Measurements from ENCODE around the gene PAOX.

PAOX gene

GRCh38 chr10:133379152-133379800 lies at the start of gene PAOX:
Gene PAOX, plus strand, starts transcription at chr10:133379262. Its CDS starts 55 bp downstream, at chr10:133379317.
- DNase-seq, result peak; percentile 77 to 82

GRCh38 chr10:133329491-133330202 lies 49.4 kb upstream of the PAOX start:
- DNase-seq, result peak; percentile 91 to 93

DNA sequence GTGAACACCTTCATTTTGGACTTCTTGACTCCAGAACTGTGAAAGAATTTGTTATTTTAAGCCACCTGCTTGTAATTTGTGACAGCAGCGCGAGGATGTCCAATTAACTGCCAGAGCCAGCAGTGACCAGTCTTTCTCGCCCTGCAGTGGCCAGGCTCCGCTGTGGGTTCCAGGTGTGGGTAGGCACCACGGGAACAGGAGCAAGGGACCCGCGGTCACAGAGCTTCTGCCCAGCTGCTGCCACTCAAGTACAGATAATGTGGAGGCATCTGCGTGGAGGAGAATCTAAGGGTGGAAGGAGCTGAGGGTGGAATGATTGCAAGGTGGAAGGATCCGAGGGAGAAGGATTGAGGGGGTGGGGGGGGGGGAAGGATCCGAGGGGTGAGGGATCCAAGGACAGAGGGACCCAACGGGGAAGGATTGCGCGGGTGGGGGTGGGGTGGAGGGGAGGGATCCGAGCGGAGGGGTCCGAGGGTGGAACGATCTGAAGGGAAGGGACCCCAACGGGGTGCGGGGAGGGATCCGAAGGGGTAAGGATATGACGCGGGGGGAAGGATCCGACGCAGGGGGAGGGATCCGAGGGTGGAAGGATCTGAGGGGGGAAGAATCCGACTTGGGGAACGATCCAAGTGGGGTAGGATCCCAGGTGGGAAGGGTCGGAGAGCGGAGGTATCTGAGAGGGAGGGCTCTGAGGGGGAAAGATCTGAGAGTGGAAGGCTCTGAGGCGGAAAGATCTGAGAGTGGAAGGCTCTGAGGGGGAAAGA lies 45.9 kb upstream of the PAOX start:
- no peak for DNase-seq

DNA sequence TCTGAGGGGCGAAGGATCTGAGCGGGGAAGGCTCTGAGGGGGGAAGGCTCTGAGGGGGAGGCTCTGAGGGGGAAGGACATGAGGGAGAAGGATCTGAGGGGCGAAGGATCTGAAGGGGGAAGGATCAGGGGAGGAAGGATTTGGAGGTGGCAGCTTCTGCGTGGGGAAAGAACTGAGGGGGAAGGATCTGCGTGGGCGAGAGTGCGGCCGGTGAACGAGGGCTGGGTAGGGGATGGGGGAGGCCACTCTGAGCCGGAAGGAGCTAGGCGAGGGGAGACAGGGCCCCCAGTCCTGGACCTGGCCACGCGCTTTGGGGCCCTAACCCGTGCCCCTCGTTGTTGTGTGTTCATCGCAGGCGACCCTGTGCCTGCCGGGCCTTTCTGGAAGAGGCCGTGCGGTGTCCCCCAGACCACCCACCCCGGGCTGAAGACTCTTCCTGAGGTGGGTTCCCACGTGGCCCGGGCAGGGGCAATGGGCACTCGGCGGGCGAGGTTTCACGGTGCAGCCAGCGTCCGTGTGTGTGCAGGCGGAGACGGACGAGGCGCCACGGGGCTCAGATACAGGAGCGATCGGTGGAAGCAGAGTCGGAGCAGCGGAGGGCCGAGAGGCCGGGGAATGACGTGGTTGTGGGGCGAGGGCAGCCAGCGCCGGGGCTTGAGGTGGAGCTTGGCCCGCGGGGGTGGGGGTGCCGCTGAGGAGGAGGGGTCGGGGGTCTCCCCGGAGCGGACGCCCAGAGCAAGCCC lies 44.4 kb upstream of the PAOX start:
- no peak for DNase-seq

- peak; percentile 79 to 80 for DNase-seq
Measured at GRCh38 chr10:133335246-133336117, 43.6 kb upstream of the PAOX start.

DNA sequence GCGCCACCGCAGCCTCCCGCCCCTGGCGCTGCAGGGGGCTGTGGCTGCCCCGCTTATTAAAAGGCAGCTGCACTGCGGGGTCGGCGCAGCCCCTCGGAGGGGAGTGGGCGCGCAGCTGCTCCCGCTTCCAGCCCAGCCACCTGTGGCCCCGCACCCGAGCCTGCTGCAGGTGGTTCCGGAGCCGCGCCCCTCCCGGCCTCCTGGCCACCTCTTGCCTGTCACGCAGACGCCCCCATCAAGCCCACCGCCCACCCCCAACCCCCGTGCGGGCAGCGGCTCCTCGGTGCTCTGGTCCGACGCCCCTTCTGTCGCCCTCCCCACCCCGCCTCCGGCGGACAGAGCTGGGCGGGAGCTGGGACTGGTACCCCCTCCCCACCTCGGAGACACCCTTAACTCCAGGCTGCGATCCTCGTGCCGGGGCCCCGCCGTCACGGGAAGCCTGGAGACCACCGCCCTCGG lies 42.9 kb upstream of the PAOX start:
- DNase-seq, result no peak

GRCh38 chr10:133336577-133337369 lies 42.3 kb upstream of the PAOX start, which contains the start of gene CALY:
Gene CALY, minus strand, starts transcription at chr10:133336896. Its CDS starts 7,907 bp downstream, at chr10:133328989.
- peak; percentile 63 to 72 for DNase-seq

DNA sequence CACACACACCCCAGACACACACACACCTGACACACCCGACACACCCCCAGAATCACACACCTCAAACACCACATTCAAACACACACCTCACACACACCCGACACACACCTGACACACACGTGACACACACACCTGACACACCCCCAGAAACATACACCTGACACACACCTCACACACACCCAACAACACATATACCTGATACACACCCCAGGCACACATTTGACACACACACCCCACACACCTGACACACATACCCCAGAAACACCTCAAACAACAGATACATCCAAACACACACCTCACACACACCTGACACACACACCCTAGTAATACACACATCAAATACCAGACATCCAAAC lies 41.7 kb upstream of the PAOX start:
- DNase-seq, result no peak

DNA sequence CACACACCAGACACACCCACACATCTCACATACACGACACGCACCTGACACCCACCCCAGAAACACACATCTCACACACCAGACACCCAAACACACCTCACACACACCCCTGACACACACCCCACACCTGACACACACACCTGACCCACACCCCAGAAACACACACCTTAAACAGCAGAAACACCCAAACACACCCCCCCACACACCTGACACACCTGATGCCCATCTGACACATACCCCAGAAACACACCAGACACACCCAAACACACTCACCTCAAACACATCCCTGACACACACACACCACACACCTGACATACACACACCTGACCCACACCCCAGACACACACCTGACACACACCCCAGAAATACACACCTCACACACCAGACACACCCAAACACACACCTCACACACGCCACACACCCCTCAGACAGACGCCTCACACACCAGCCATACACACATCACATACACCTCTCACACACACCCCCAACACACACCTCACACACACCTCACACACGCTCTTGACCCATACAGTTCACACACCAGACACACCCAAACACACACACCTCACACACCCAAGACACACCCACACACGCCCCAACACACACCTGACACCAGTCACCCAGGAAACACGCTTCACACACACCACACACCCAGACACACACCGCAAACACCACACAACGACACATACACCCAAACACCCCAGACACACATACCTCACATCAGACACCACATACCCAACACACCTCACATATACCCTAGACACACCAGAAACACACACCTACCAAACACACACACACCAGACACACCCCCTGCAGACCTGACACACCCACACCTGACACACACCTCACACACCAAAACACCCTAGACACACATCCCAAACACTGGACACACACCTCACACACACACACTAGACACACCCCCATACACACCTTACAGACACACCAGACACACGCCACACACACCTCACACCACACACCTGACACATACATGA lies 40.7 kb upstream of the PAOX start:
- DNase-seq, result no peak

DNA sequence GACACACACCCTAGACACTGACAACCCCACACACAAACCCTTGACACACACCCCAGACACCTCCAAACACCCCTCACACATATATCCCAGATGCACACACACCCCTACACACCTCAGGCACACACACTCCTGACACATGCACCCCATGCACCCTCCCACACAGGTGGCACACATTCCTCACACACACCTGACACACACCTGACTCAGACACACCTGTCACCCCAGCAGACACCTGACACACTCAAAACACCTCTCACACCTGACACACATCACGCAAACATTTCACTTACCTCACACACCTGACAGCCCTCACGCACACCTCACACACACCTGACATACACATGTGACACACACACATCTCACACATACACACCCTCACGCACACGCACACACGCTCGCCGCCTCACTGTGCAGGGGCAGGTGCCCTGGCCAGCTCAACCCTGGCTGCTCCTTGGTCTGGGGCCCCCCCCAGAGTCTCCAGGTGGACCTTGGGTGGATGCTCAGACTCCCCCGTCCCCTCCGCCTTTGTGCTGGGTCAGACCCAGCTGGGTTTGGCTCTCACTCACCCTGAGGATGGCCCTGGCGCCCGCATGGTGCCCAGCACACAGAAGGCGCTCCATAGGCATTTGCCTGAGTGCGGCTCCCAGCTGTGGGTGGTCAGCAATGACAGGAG lies 39.2 kb upstream of the PAOX start:
- no peak for DNase-seq

DNA sequence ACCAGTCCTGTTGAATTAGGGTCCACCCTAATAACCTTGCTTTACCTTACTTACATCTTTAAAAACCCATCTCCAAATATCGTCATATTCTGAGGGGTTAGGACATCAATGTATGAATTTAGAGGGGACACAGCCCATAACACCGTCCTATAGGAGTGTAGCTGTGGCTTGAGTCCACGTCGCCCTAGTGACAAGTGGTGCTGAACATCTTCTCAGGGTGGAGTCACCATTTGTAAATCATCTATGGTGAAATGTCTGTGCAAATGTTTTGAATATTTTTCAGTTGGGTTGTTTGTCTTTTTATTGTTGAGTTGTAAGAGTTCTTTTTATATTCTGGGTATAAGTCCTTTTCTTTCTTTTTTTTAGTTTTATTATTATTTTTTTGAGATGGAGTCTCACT lies 37.1 kb upstream of the PAOX start:
- DNase-seq, result no peak

DNA sequence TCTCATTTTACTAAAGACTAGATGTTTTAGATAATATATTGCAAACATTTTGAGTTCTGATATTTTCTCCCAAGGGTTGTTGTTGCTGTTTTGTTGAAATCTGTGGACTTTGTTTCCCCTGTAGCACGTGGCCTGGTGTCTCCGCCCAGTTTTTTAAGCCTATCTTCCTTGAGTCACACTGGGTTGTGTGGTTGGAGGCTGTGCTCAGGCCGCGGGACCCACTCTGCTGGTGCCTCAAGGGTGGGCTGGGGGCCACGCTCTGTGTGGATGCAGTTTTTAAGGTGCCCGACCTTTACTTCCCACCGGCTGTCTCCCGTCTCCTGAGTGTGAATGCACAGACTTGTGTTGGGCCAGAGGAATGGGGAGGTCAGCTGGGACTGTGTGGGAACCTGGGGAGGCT lies 36.1 kb upstream of the PAOX start:
- DNase-seq, result no peak

DNA sequence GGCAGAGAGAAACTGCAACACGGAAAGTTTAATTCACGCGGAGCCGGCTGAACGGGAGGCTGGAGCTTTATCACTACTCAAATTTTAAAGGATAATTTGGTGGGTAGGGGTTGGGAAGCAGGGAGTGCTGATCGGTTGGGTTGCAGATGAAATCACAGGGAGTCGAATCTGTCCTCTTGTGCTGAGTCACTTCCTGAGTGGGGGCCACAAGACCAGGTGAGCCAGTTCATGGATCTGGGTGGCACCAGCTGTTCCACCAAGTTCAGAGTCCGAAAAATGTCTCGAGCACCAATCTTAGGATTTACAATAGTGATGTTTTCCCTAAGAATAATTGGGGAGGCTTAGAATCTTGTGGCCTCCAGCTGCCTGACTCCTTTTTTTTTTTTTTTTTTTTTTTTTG lies 35.5 kb upstream of the PAOX start:
- no peak for DNase-seq

DNA sequence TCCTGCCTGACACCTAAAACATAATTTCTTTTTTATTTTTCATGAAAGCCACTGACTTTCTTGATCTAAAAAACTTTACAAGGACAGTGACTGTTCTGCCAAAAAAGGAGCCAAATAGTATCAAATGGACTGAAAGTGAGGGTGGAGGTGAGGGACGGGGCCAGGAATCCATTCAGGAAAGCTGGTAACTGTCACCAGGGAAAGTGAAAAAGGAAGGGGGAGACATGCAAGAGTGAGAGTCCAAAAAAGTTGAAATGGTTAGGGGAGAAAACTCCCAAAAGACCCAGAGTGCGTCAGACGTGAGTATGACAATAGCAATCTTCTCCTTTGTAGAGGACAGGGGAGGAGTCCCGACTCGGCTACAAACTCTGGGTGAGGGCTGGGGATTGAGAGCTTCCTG lies 34.8 kb upstream of the PAOX start:
- DNase-seq, result no peak

- DNase-seq, result no peak
Measured at GRCh38 chr10:133346413-133346812, 32.6 kb upstream of the PAOX start.

DNA sequence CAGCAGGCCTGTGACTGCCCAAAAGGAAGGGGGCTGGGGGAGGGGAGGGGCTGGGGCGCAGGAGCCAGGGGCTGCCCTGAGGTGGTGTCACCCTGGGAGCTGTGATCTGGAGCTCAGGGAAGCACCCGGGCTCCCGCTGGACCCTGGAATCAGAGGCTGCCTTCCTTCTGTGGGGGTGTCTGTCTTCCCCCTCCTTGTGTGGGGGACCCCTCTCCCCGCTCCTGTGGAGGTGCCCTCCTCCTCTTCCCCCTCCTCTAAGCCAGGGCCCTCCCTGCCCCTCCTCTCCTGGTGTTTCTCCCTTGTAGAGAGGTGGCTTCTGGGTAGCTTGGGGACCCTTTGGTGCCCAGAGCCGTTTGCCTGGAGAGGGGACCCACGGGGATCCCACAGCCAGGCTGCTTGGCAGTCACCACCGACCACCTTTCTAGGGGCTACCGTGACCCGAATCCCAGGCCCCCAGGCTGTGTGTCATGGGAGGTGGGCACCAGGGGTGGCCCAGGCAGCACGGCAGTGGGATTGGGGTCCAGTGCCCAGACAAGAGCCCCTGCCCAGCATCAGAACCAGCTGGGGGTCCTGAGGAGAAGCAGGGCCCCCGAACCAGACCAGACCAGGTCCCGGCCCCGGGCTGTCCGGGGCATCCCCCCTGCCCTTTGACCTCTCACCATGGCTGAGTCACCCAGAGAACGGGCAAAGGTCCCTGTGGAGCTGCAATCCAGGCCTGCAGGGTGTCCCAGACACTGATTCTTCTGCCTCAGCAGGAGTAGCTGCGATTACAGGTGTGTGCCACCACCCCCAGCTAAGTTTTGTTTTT lies 31.1 kb upstream of the PAOX start:
- DNase-seq, result no peak

DNA sequence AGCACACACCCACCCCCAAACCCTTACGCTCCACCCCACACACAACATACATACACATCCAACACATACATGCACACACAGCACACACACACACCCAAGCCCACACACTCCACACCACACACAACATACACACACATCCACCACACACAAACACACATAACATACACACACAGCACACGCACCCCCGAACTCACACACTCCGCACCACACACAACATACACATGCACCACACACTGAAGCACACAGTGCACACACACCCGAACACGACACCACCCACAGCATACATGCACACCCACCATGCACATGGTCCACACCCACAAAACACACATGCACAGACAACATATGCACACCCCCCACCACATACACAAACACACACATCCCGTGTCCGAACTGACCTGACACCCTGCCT lies 29.9 kb upstream of the PAOX start:
- no peak for DNase-seq

DNA sequence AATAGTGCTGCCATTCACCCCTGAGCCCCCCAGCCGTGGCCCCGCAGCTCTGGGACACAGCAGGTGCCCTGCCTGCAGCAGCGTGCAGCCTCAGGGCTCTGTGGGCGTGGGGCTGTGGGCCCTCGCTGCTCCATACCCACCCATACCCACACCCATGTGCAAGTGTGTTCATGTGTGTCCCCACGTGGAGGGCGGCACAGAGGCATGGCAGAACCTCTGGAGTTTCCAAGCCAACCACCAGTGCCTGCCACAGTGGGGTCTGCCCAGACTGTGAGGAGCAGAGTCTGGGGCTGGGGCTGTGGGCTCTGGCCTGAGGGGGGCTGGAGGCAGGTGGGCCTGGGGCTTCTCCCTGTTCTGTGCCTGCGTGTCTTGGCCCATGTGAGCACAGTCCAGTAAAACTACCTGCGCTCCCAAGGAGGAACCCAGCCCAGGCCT lies 29.5 kb upstream of the PAOX start:
- DNase-seq, result no peak
